IMR-90 (cell line): ENCODE results near the gene CYP11A1. TPM values are rescaled to one million over a fixed set of nuclear protein-coding genes. Genes with fewer than 3 reads are reported as not detected.

ENCODE experiments used
- ATAC-seq: fragments of 200-7000 bp; cut with Tn5 transposase; 2 replicates; pipeline ENCODE4 v1.9.1; 2020; ENCODE audit warnings: low read depth, mild to moderate bottlenecking, moderate library complexity
- BruUV-seq: library from RNA; stranded (reverse); fragments of 400-500 nt; replicated peaks from 2 replicates; lab custom pipeline; 2021; lab: Mats Ljungman, UMichigan
- CTCF ChIA-PET: fragments of 300-600 bp; formaldehyde crosslinking; extraction: SDS; loops from one replicate; lab custom pipeline; 2021; ENCODE audit warnings: antibody characterized with exemption; lab: Yijun Ruan, JAX
- POLR2A ChIA-PET: fragments of 300-600 bp; sonication (Branson Sonifier 250); formaldehyde crosslinking; loops from one replicate; lab custom pipeline; 2022; ENCODE audit warnings: antibody characterized with exemption; ENCODE audit not compliant: unreplicated experiment; lab: Charles Lee
- DNase-seq: peaks from one replicate; pipeline ENCODE4 v3.0.0; 2013
- H2AFZ ChIP-seq: replicated peaks from 2 replicates; pipeline ENCODE3; 2013; ENCODE audit warnings: low read length, mild to moderate bottlenecking; ENCODE audit not compliant: poor library complexity
- H2AK5ac ChIP-seq: 2 replicates; pipeline ENCODE4 v1.6.1; 2013; ENCODE audit warnings: low read depth, low read length, inconsistent platforms
- H2AK9ac ChIP-seq: replicated peaks from 2 replicates; pipeline ENCODE3; 2013; ENCODE audit warnings: mild to moderate bottlenecking, low read depth, low read length, moderate library complexity; ENCODE audit not compliant: poor library complexity
- H2BK120ac ChIP-seq: 2 replicates; pipeline ENCODE4 v1.6.1; 2013; ENCODE audit warnings: low read depth, low read length, inconsistent platforms
- H2BK15ac ChIP-seq: 3 replicates; pipeline ENCODE4 v1.6.1; 2013; ENCODE audit warnings: low read depth, low read length, inconsistent platforms
- H2BK20ac ChIP-seq: 2 replicates; pipeline ENCODE4 v1.6.1; 2013; ENCODE audit warnings: low read depth, mild to moderate bottlenecking, inconsistent platforms, low read length, moderate library complexity
- H2BK5ac ChIP-seq: 2 replicates; pipeline ENCODE4 v1.6.1; 2013; ENCODE audit warnings: mild to moderate bottlenecking, low read depth, low read length, inconsistent platforms; ENCODE audit not compliant: poor library complexity, severe bottlenecking
- H3K14ac ChIP-seq: replicated peaks from 2 replicates; pipeline ENCODE4 v1.6.1; 2013; ENCODE audit warnings: low read depth, low read length, inconsistent platforms
- H3K18ac ChIP-seq: 2 replicates; pipeline ENCODE4 v1.6.1; 2013; ENCODE audit warnings: low read depth, low read length, control low read depth
- H3K23ac ChIP-seq: 2 replicates; pipeline ENCODE4 v1.6.1; 2013; ENCODE audit warnings: low read depth, low read length, inconsistent platforms
- H3K27ac ChIP-seq: 2 replicates; pipeline ENCODE4 v1.5.1; 2013; ENCODE audit warnings: mild to moderate bottlenecking, control low read depth, low read length; ENCODE audit not compliant: insufficient read depth
- H3K27me3 ChIP-seq: 2 replicates; pipeline ENCODE4 v1.6.1; 2013; ENCODE audit warnings: low read length; ENCODE audit not compliant: control insufficient read depth, insufficient read depth
- H3K36me3 ChIP-seq: 2 replicates; pipeline ENCODE4 v1.6.1; 2013; ENCODE audit warnings: low read length, mixed read lengths; ENCODE audit not compliant: control insufficient read depth, insufficient read depth
- H3K4ac ChIP-seq: 2 replicates; pipeline ENCODE4 v1.6.1; 2013; ENCODE audit warnings: low read depth, low read length, inconsistent platforms
- H3K4me1 ChIP-seq: 2 replicates; pipeline ENCODE4 v1.6.1; 2013; ENCODE audit warnings: low read length, mixed read lengths; ENCODE audit not compliant: control insufficient read depth, insufficient read depth
- H3K4me2 ChIP-seq: 2 replicates; pipeline ENCODE4 v1.6.1; 2013; ENCODE audit warnings: low read depth, mild to moderate bottlenecking, control low read depth, low read length, moderate library complexity
- H3K4me3 ChIP-seq: 2 replicates; pipeline ENCODE4 v1.5.1; 2013; ENCODE audit warnings: low read depth, mild to moderate bottlenecking, control low read depth, low read length, moderate library complexity; ENCODE audit not compliant: insufficient read depth
- H3K56ac ChIP-seq: 2 replicates; pipeline ENCODE4 v1.6.1; 2013; ENCODE audit warnings: low read length, inconsistent platforms; ENCODE audit not compliant: insufficient read depth; ENCODE audit errors: extremely low read depth
- H3K79me1 ChIP-seq, 2 experiments: 2 replicates each; pipeline ENCODE4 v1.6.1; 2013; ENCODE audit warnings: low read length in 2 of 2, inconsistent platforms in 1 of 2, low read depth in 1 of 2
- H3K9ac ChIP-seq: 2 replicates; pipeline ENCODE4 v1.6.1; 2013; ENCODE audit warnings: low read depth, low read length, control low read depth
- H3K9me1 ChIP-seq: 2 replicates; pipeline ENCODE4 v1.6.1; 2013; ENCODE audit warnings: low read length, inconsistent platforms; ENCODE audit not compliant: insufficient read depth
- H3K9me3 ChIP-seq: 2 replicates; pipeline ENCODE4 v1.6.1; 2013; ENCODE audit warnings: low read length; ENCODE audit not compliant: control insufficient read depth, insufficient read depth
- H4K20me1 ChIP-seq: 2 replicates; pipeline ENCODE4 v1.6.1; 2013; ENCODE audit warnings: low read length, inconsistent platforms; ENCODE audit not compliant: insufficient read depth
- H4K5ac ChIP-seq: 2 replicates; pipeline ENCODE4 v1.6.1; 2013; ENCODE audit warnings: mild to moderate bottlenecking, low read depth, low read length, control low read depth
- H4K8ac ChIP-seq, 2 experiments: 2 replicates each; pipeline ENCODE4 v1.6.1; 2013; ENCODE audit warnings: low read depth in 2 of 2, low read length in 2 of 2, control low read depth in 1 of 2, inconsistent platforms in 1 of 2
- H4K91ac ChIP-seq: 2 replicates; pipeline ENCODE4 v1.6.1; 2013; ENCODE audit warnings: low read depth, low read length, inconsistent platforms; ENCODE audit not compliant: insufficient read depth
- BHLHE40 ChIP-seq: fragments of 150-350 bp; IDR thresholded peaks from 2 replicates; pipeline ENCODE4 v1.6.1; 2016; ENCODE audit warnings: mild to moderate bottlenecking, low read depth, low read length
- CEBPB ChIP-seq: IDR thresholded peaks from 2 replicates; pipeline ENCODE4 v1.6.1; 2012; ENCODE audit warnings: low read depth, low read length, improper control_type of control experiment
- ELK1 ChIP-seq: fragments of 150-350 bp; IDR thresholded peaks from 2 replicates; pipeline ENCODE4 v1.6.1; 2016; ENCODE audit warnings: low read depth, mild to moderate bottlenecking, low read length, moderate library complexity, borderline replicate concordance
- MAZ ChIP-seq: IDR thresholded peaks from 2 replicates; pipeline ENCODE4 v1.6.1; 2012; ENCODE audit warnings: low read depth, mild to moderate bottlenecking, low read length, improper control_type of control experiment, moderate library complexity, borderline replicate concordance
- MXI1 ChIP-seq: IDR thresholded peaks from 2 replicates; pipeline ENCODE4 v1.6.1; 2012; ENCODE audit warnings: low read depth, mild to moderate bottlenecking, low read length, moderate library complexity, borderline replicate concordance
- RCOR1 ChIP-seq: IDR thresholded peaks from 2 replicates; pipeline ENCODE4 v1.6.1; 2012; ENCODE audit warnings: mild to moderate bottlenecking, low read length, improper control_type of control experiment; ENCODE audit not compliant: insufficient replicate concordance
- RFX5 ChIP-seq: IDR thresholded peaks from 2 replicates; pipeline ENCODE4 v1.8.0; 2012; ENCODE audit warnings: low read depth, mild to moderate bottlenecking, low read length, moderate library complexity
- SMC3 ChIP-seq: fragments of 150-350 bp; IDR thresholded peaks from 2 replicates; pipeline ENCODE4 v1.6.1; 2016; ENCODE audit warnings: low read depth, mild to moderate bottlenecking, antibody characterized with exemption, low read length, moderate library complexity
- USF2 ChIP-seq: fragments of 150-350 bp; IDR thresholded peaks from 2 replicates; pipeline ENCODE4 v1.6.1; 2017; ENCODE audit warnings: mild to moderate bottlenecking, antibody characterized with exemption, low read length, low read depth
- WGBS, 2 experiments: methylation state at CpG; one replicate each; pipeline versions ENCODE4 v1.1.5 to v1.1.7; 2013; ENCODE audit warnings: missing lambda C conversion rate in 2 of 2; ENCODE audit not compliant: insufficient read length in 1 of 2; ENCODE audit errors: extremely low coverage in 2 of 2; 5-methylcytosine and 5-hydroxymethylcytosine counted together
- dilution Hi-C: fragments of 300-500 bp; cut with HindIII; formaldehyde crosslinking; loops from one replicate; pipeline ENCODE4 v1.14.3; 2018; ENCODE audit warnings: low sequenced_read_pairs; ENCODE audit not compliant: unreplicated experiment
- in situ Hi-C: fragments of 300-500 bp; cut with MboI; formaldehyde crosslinking; loops from 3 replicates; pipeline ENCODE4 v1.14.3; 2019; ENCODE audit warnings: low sequenced_read_pairs, inconsistent platforms, mixed read lengths
- intact Hi-C: fragments of 100-400 bp; cut with micrococcal nuclease; formaldehyde crosslinking; loops from 2 replicates; pipeline ENCODE4 v1.10.0; 2022
- polyA plus RNA-seq, 3 experiments: library from polyadenylated mRNA; depleted of rRNA; stranded (reverse); fragments of >200 nt; gene quantifications; 2 replicates each; pipeline ENCODE4 v1.2.3, GENCODE V29; 2012; ENCODE audit warnings: low replicate concordance in 1 of 3
- total RNA-seq: library from RNA; depleted of rRNA; stranded (reverse); fragments of >200 nt; gene quantifications from 2 replicates; pipeline ENCODE4 v1.2.3, GENCODE V29; 2012

CYP11A1 gene
- total and polyA plus RNA-seq, 2 of the 4 experiments (the other 2 are of a cell fraction): 0.18 to 0.50 TPM

DNA sequence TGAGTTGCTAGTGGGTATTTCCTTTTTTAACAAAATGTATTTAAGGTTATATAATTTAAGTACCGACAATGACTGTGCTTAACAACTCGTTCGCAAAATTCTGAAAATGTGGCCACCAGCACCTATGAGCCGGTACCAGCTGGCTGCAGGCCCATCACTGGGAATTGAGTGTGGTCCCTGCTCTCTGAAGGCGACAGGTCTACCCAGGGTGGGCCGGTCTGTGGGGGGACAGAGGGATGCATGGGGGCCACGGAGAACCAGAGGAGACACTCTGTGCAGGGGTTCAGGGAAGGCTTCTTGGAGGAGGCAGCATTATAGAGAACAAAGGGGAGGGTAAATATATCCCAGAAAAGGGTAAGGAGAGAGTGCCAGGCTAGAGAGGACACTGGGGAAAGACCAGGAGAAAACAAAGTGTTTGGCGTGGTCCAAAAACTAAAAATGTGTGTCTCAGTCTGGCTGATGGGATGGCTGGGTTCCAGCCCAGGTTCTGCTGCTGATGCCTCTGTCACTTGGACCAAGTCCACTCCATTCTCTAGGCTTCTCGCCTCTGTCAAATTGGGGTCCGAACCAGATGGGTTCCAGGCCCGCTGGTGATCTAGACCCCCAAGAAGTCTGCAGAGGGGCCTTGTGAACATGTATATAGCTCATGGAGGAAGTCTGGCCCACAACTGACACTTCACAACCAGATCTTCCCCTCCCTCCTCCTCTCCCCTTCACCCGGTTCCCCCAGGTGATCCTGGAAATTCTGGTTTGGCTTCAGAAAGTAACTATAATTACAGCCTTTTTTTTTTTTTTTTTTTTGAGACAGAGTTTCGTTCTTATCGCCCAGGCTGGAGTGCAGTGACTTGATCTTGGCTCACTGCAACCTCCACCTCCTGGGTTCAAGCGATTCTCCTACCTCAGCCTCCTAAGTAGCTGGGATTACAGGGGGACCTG, 10.7 kb upstream of the CYP11A1 start (continued):
- no peak for TF ChIP-seq SMC3
- TF ChIP-seq RFX5: no peak

DNA sequence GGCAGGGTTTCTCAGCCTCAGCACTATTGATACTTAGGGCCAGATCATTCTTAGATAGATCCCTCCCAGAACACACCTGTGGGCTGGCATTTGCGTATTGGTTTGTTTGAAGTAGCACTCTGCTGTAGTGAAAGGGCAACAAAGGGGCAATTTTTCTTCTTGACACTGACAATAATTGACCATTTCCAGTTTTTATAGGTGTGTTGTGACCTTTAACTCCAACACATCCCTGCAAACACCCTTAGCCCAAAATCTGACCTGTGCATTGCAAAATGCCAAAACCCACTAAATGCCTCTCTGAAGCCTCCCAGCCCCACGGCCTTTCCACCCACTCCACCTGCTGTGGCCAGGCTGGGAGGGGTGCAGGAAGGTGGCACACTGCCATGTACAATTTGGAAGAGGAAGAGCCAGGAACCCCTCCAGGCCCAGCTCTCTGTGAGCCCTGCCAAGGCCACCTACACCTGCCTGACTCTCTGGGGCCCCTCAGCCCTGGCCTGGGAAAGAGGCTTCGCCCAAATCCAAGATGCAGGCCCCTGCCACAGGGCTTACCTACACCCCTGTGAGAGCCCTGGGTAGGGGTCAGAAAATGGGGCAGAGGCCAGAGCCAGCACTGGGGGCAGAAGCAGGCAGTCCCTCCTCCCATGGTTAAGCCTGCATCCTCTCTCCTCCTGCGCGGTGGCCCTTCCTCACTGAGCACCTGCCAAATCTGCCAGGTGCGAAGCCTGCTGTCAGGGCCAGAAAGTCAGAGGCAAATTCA, 9.6 kb upstream of the CYP11A1 start:
- BruUV-seq: no TSS peak
- Histone ChIP-seq H3K36me3 (no peaks in the 10 kb centered on the region), H4K91ac (no peak overlapping the region), H4K20me1 (no peaks in the 10 kb centered on the region; the same call in 1 of the 2 replicates), H3K23ac (no peak overlapping the region), H2BK15ac (no peak overlapping the region), H3K27ac (no peak overlapping the region), H2BK20ac (no peak overlapping the region), H3K4me1 (peaks cover 4% of the 10 kb centered on the region; the same call in 1 of the 2 replicates), H3K27me3 (peaks cover 7% of the 10 kb centered on the region), H3K18ac (no peak overlapping the region), H3K4me2 (no peak overlapping the region), H2AFZ (no peak overlapping the region), H3K9me1 (no peaks in the 10 kb centered on the region), H4K5ac (no peak overlapping the region), H2AK9ac (no peak overlapping the region), H2BK5ac (no peak overlapping the region), H3K4me3 (no peak overlapping the region), H3K9ac (no peak overlapping the region), H3K14ac (no peak overlapping the region), H2BK120ac (no peak overlapping the region), H3K4ac (no peak overlapping the region), H3K79me1 (no peaks in the 10 kb centered on the region), H3K56ac (no peak overlapping the region), H4K8ac (no peak overlapping the region), H2AK5ac (no peak overlapping the region), H3K9me3 (no peaks in the 10 kb centered on the region)
- intact Hi-C loops: loop anchor here (10.0 kb wide), 1 partner anchor 578 kb away; the partner anchor contains the start of gene RPP25
- in situ Hi-C loops: loop anchor here (10.0 kb wide), 1 partner anchor 398 kb away; no protein-coding TSS in a partner anchor
- 80% methylated on average over 1 of the region's 6 CpGs; no CpG with 5 or more reads in 1 of the 2 experiments for WGBS, 2 experiments
- POLR2A ChIA-PET: no interaction called here
- CTCF ChIA-PET: no interaction called here
- dilution Hi-C loops: no loop called here
- ATAC-seq (no peak), DNase-seq (no peak)
- TF ChIP-seq MXI1 (no peak), RCOR1 (no peak), CEBPB (no peak), RFX5 (no peak), BHLHE40 (no peak), ELK1 (no peak), MAZ (no peak), USF2 (no peak)
